ENCODE data around the gene IMMP2L. TPM values are rescaled to one million over a fixed set of nuclear protein-coding genes. Genes with fewer than 3 reads are reported as not detected.
A peak's percentile ranks its signal among the peaks of the same experiment; 100 is the strongest.

IMMP2L gene
- total RNA-seq, 6 experiments from 2014 or later = 14.2 to 25.3 (median 19.7) TPM

DNA sequence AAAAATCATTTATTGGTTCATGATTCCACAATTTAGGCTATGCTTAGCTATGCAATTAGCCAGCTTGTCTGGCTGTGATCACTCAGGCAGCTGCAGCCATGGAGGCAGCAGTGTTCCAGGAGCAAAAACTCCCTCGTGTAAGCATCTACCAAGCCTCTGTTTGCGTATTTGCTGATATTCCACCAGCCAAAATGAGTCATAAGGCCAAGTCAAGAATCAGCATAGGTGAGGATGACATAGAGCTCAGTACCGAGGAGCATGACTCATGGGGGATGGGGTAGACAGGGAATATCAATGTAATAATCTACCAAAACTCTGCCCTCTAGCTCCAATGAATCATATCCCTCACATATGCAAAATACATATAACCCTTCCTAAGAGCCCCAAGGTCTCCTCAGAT, 63.3 kb downstream of the IMMP2L start:
- WGBS (ENCODE audit: insufficient coverage, low coverage, low lambda C conversion rate, missing lambda C conversion rate) = 87% methylated on average over 3 of the region's 3 CpGs
- peak in 1 of 4 donors; percentile 88 for ATAC-seq
- no peak for DNase-seq
- Histone ChIP-seq H3K4me1 (no peaks in the 10 kb centered on the region), H3K9me3 (no peaks in the 10 kb centered on the region), H3K4me3 (no peak overlapping the region), H3K27me3 (no peaks in the 10 kb centered on the region), H3K27ac (no peak overlapping the region), H3K36me3 (no peaks in the 10 kb centered on the region)
- intact Hi-C loops (cut with DNase I) = no loop called here
- TF ChIP-seq, protein P1, sequence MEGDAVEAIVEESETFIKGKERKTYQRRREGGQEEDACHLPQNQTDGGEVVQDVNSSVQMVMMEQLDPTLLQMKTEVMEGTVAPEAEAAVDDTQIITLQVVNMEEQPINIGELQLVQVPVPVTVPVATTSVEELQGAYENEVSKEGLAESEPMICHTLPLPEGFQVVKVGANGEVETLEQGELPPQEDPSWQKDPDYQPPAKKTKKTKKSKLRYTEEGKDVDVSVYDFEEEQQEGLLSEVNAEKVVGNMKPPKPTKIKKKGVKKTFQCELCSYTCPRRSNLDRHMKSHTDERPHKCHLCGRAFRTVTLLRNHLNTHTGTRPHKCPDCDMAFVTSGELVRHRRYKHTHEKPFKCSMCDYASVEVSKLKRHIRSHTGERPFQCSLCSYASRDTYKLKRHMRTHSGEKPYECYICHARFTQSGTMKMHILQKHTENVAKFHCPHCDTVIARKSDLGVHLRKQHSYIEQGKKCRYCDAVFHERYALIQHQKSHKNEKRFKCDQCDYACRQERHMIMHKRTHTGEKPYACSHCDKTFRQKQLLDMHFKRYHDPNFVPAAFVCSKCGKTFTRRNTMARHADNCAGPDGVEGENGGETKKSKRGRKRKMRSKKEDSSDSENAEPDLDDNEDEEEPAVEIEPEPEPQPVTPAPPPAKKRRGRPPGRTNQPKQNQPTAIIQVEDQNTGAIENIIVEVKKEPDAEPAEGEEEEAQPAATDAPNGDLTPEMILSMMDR (IDR thresholded peaks at IDR 0.05) = no peak
- no peak for TF ChIP-seq POLR2A (IDR thresholded peaks at IDR 0.05)

DNA sequence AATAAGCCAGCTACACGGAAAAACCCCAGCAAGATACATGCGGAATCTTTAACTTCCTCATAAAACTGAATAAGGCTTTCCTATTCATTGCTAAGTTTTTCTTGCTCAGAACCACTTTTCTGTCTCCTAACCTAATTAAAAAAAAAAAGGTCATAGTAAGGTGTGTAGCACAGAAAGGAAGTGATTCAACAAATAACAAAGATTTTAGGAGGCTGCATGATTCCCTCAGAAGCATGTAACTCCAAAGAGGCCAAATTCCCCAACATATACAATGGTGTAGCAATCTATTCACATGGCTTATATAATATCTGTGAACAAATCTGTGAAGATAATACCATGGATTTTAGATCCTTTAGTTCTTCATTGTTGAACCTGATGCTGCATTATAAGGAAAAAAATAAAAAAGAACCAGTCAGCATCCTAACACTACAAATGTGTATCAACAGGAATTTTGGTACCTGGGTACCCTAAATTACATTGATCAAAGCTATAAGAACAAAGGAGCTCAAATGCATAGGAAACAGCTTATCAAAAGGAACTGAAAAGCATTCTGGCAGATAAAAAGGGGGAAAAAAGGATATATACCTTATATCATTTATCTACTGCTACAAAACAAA, 63.8 kb downstream of the IMMP2L start:
- no peak for DNase-seq
- Histone ChIP-seq H3K27ac (no peak overlapping the region), H3K36me3 (no peaks in the 10 kb centered on the region), H3K4me1 (no peaks in the 10 kb centered on the region), H3K9me3 (no peaks in the 10 kb centered on the region), H3K27me3 (no peaks in the 10 kb centered on the region), H3K4me3 (no peak overlapping the region)
- no peak for ATAC-seq
- 78% methylated on average over 2 of the region's 2 CpGs for WGBS (ENCODE audit: insufficient coverage, low coverage, low lambda C conversion rate, missing lambda C conversion rate)
- intact Hi-C loops (cut with DNase I) = no loop called here
- TF ChIP-seq POLR2A (IDR thresholded peaks at IDR 0.05) = no peak
- TF ChIP-seq, protein P1 (IDR thresholded peaks at IDR 0.05) = no peak

DNA sequence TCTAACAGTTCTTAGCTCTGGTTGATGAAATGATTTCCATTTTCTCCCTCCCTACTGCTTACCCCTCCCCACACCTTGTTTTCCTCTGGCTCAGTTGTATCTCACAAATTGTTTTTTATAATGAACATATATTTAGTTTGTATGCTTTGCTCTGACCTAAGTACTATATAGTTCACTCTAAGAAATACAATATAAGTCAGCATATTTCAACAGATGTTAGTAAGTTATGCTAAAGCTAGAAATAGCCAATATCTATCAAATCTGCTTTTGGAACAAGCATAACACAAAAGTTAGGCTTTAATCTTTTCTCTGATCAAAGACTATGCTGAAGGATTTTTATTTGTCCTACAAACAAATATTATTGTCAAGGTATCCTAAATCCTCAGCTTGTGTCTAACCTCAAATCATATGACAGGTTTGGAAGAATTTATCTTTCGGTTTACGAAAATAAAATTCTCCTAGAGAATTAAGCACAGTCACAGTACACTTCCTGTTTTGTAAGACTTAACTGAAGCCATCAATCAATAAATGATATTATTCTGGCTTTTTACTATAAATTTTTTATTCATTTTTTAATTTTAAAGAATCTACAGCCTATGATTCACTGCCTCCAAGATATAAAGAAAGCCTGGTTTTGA, 67.0 kb downstream of the IMMP2L start:
- H3K27me3 ChIP-seq = no peaks in the 10 kb centered on the region
- intact Hi-C loops (cut with DNase I) = no loop called here
- H3K9me3 ChIP-seq = no peaks in the 10 kb centered on the region
- no peaks in the 10 kb centered on the region for H3K36me3 ChIP-seq
- no peak overlapping the region for H3K27ac ChIP-seq
- ATAC-seq (no peak), DNase-seq (no peak)
- 95% methylated on average over 2 of the region's 2 CpGs for WGBS (ENCODE audit: insufficient coverage, low coverage, low lambda C conversion rate, missing lambda C conversion rate)
- H3K4me3 ChIP-seq = no peak overlapping the region
- TF ChIP-seq, protein P1 (IDR thresholded peaks at IDR 0.05) = no peak
- TF ChIP-seq POLR2A (IDR thresholded peaks at IDR 0.05) = no peak
- peaks cover 0 to 3% (median 0%) of the 10 kb centered on the region in 4 donors for H3K4me1 ChIP-seq

DNA sequence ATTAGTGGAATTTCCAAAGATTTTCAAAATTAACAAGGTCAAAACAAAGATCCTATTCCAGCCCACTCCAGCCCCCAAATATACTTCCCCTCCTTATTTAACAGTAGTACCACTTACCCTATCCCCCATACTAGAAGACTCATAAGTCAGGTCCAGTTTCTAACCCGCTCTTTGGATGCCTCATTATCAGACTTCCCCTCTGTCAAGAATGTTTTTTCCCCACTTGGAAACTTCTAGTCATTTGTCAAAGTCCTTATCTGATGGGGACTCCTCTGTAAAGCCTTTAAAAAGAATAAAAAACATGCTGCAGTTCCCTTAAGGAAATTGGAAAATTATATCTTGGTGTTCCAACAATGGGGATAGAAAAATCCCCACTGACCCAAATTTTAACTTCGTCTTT, 70.1 kb downstream of the IMMP2L start:
- peaks cover 0 to 3% (median 0%) of the 10 kb centered on the region in 4 donors for H3K4me1 ChIP-seq
- ATAC-seq = no peak
- no peak overlapping the region for H3K27ac ChIP-seq
- 84% methylated on average over 2 of the region's 2 CpGs for WGBS (ENCODE audit: insufficient coverage, low coverage, low lambda C conversion rate, missing lambda C conversion rate)
- H3K4me3 ChIP-seq = no peak overlapping the region
- TF ChIP-seq POLR2A (IDR thresholded peaks at IDR 0.05) = no peak
- TF ChIP-seq, protein P1 (IDR thresholded peaks at IDR 0.05) = no peak
- no peaks in the 10 kb centered on the region for H3K9me3 ChIP-seq
- intact Hi-C loops (cut with DNase I) = no loop called here
- DNase-seq = no peak
- no peaks in the 10 kb centered on the region for H3K36me3 ChIP-seq
- H3K27me3 ChIP-seq = no peaks in the 10 kb centered on the region

Measured in right lobe of liver (tissue), 6 donors.